NT2/D1 (cell line): ENCODE data around the gene CDH4.

Source experiments
- DNase-seq: peaks from one replicate; pipeline ENCODE4 v3.0.0-alpha.2; 2011; ENCODE audit warnings: low read depth, low spot score
- H3K27me3 ChIP-seq: 2 replicates; pipeline ENCODE4 v1.6.0; 2011; ENCODE audit warnings: mild to moderate bottlenecking; ENCODE audit not compliant: insufficient read length, insufficient read depth
- H3K36me3 ChIP-seq: 2 replicates; pipeline ENCODE4 v1.6.1; 2011; ENCODE audit warnings: mild to moderate bottlenecking, low read length, mixed read lengths; ENCODE audit not compliant: insufficient read depth, insufficient read length
- H3K4me1 ChIP-seq: 2 replicates; pipeline ENCODE4 v1.5.1; 2011; ENCODE audit not compliant: insufficient read depth, insufficient read length
- H3K4me3 ChIP-seq: 2 replicates; pipeline ENCODE4 v1.5.1; 2011; ENCODE audit warnings: low read depth; ENCODE audit not compliant: insufficient read length
- H3K9ac ChIP-seq: 2 replicates; pipeline ENCODE4 v1.6.0; 2011; ENCODE audit warnings: low read depth; ENCODE audit not compliant: insufficient read length
- H3K9me3 ChIP-seq: 2 replicates; pipeline ENCODE4 v1.5.1; 2011; ENCODE audit warnings: mild to moderate bottlenecking, low read length; ENCODE audit not compliant: insufficient read depth
- SUZ12 ChIP-seq: IDR thresholded peaks from 2 replicates; pipeline ENCODE4 v1.6.1; 2011; ENCODE audit not compliant: insufficient read length, insufficient read depth; ENCODE audit errors: extremely low read depth
- YY1 ChIP-seq: IDR thresholded peaks from 2 replicates; pipeline ENCODE4 v1.6.1; 2011; ENCODE audit not compliant: insufficient read length, insufficient read depth
- ZNF274 ChIP-seq: IDR thresholded peaks from 2 replicates; pipeline ENCODE4 v1.6.1; 2011; ENCODE audit warnings: mild to moderate bottlenecking, low read depth, low read length

CDH4 gene

GRCh38 chr20:61773926-61774587 lies 522.0 kb downstream of the CDH4 start:
- Histone ChIP-seq H3K9ac (no peak overlapping the region), H3K4me3 (no peak overlapping the region), H3K9me3 (no peaks in the 10 kb centered on the region), H3K4me1 (no peaks in the 10 kb centered on the region), H3K27me3 (peaks cover 59% of the 10 kb centered on the region), H3K36me3 (no peaks in the 10 kb centered on the region)
- TF ChIP-seq YY1 (no peak), ZNF274 (no peak), SUZ12 (no peak)
- DNase-seq = no peak

GRCh38 chr20:61775423-61775822 lies 523.4 kb downstream of the CDH4 start:
- Histone ChIP-seq H3K27me3 (peaks cover 62% of the 10 kb centered on the region), H3K9ac (no peak overlapping the region), H3K36me3 (no peaks in the 10 kb centered on the region), H3K4me1 (no peaks in the 10 kb centered on the region), H3K4me3 (no peak overlapping the region), H3K9me3 (no peaks in the 10 kb centered on the region)
- TF ChIP-seq YY1 (no peak), SUZ12 (no peak), ZNF274 (no peak)
- DNase-seq = no peak

GRCh38 chr20:61776491-61777075 lies 524.5 kb downstream of the CDH4 start:
- Histone ChIP-seq H3K9me3 (peaks cover 10% of the 10 kb centered on the region; the same call in 1 of the 2 replicates), H3K4me3 (no peak overlapping the region), H3K9ac (no peak overlapping the region), H3K36me3 (no peaks in the 10 kb centered on the region), H3K27me3 (peaks cover 74% of the 10 kb centered on the region), H3K4me1 (no peaks in the 10 kb centered on the region)
- DNase-seq = no peak
- TF ChIP-seq ZNF274 = no peak
- no peak for TF ChIP-seq YY1
- TF ChIP-seq SUZ12 = no peak

- no peak overlapping the region for H3K9ac ChIP-seq
- no peak for TF ChIP-seq YY1
- no peak for TF ChIP-seq SUZ12
- no peak for TF ChIP-seq ZNF274
- H3K4me3 ChIP-seq = no peak overlapping the region
- H3K9me3 ChIP-seq = peaks cover 18% of the 10 kb centered on the region; the same call in 1 of the 2 replicates
- H3K4me1 ChIP-seq = no peaks in the 10 kb centered on the region
- no peaks in the 10 kb centered on the region for H3K36me3 ChIP-seq
- DNase-seq = no peak
- H3K27me3 ChIP-seq = peaks cover 82% of the 10 kb centered on the region
Observed at GRCh38 chr20:61777773-61778494, 525.9 kb downstream of the CDH4 start.

- H3K4me3 ChIP-seq = no peak overlapping the region
- H3K4me1 ChIP-seq = no peaks in the 10 kb centered on the region
- TF ChIP-seq SUZ12 (no peak), ZNF274 (no peak), YY1 (no peak)
- H3K9me3 ChIP-seq = peaks cover 18% of the 10 kb centered on the region; the same call in 1 of the 2 replicates
- DNase-seq = no peak
- H3K27me3 ChIP-seq = peaks cover 85% of the 10 kb centered on the region
- no peak overlapping the region for H3K9ac ChIP-seq
- H3K36me3 ChIP-seq = no peaks in the 10 kb centered on the region
Observed at GRCh38 chr20:61778495-61778863, 526.4 kb downstream of the CDH4 start.

- no peaks in the 10 kb centered on the region for H3K4me1 ChIP-seq
- H3K27me3 ChIP-seq = peaks cover 80% of the 10 kb centered on the region
- H3K9ac ChIP-seq = no peak overlapping the region
- TF ChIP-seq ZNF274 = no peak
- no peak for TF ChIP-seq SUZ12
- TF ChIP-seq YY1 = no peak
- no peaks in the 10 kb centered on the region for H3K36me3 ChIP-seq
- DNase-seq = no peak
- no peak overlapping the region for H3K4me3 ChIP-seq
- H3K9me3 ChIP-seq = peaks cover 18% of the 10 kb centered on the region; the same call in 1 of the 2 replicates
Observed at GRCh38 chr20:61779176-61779965, 527.3 kb downstream of the CDH4 start.
